Brain microvascular endothelial cell (primary cell): ENCODE measurements around the gene PAK1IP1.
"Not testable (repeated sequence)": the region's sequence is repeated elsewhere in the genome, so short reads cannot be mapped to it uniquely, and the experiment has no call there.

Experiments
- DNase-seq: peaks from one replicate; pipeline ENCODE4 v3.0.0-alpha.2; 2020
- H3K27ac ChIP-seq: fragments of 250-450 bp; sonication (Bioruptor Pico); 2 replicates; pipeline ENCODE4 v1.5.1; 2020; ENCODE audit warnings: mild to moderate bottlenecking, moderate library complexity
- H3K27me3 ChIP-seq: fragments of 250-450 bp; sonication (Bioruptor Pico); replicated peaks from 2 replicates; pipeline ENCODE4 v1.5.1; 2020; ENCODE audit warnings: mild to moderate bottlenecking
- H3K36me3 ChIP-seq: fragments of 250-450 bp; sonication (Bioruptor Pico); replicated peaks from 2 replicates; pipeline ENCODE4 v1.5.1; 2020; ENCODE audit warnings: mild to moderate bottlenecking
- H3K4me3 ChIP-seq: 2 replicates; pipeline ENCODE4 v1.5.1; 2011; ENCODE audit warnings: low read depth, mild to moderate bottlenecking, control low read depth, low read length, moderate library complexity
- in situ Hi-C: cut with HindIII; loops from 2 replicates; pipeline ENCODE4 v1.10.0; 2017; ENCODE audit warnings: low sequenced_read_pairs, low pct_ligation_motif_present
- TF ChIP-seq, protein P1 (sequence below): IDR thresholded peaks from 2 replicates; pipeline ENCODE4 v1.5.1; 2011; ENCODE audit warnings: low read depth, mild to moderate bottlenecking, moderate library complexity, low read length, control low read depth, inconsistent platforms; ENCODE audit errors: missing control alignments

PAK1IP1 gene

GRCh38 chr6:10746915-10747250, 52.1 kb downstream of the PAK1IP1 start:
- no peak overlapping the region for H3K27ac ChIP-seq
- H3K4me3 ChIP-seq, result peak overlapping the region; percentile 79
- no peak for DNase-seq
- H3K36me3 ChIP-seq, result peaks cover 9% of the 10 kb centered on the region
- no peaks in the 10 kb centered on the region for H3K27me3 ChIP-seq
- in situ Hi-C loops, result no loop called here
- TF ChIP-seq, protein P1, sequence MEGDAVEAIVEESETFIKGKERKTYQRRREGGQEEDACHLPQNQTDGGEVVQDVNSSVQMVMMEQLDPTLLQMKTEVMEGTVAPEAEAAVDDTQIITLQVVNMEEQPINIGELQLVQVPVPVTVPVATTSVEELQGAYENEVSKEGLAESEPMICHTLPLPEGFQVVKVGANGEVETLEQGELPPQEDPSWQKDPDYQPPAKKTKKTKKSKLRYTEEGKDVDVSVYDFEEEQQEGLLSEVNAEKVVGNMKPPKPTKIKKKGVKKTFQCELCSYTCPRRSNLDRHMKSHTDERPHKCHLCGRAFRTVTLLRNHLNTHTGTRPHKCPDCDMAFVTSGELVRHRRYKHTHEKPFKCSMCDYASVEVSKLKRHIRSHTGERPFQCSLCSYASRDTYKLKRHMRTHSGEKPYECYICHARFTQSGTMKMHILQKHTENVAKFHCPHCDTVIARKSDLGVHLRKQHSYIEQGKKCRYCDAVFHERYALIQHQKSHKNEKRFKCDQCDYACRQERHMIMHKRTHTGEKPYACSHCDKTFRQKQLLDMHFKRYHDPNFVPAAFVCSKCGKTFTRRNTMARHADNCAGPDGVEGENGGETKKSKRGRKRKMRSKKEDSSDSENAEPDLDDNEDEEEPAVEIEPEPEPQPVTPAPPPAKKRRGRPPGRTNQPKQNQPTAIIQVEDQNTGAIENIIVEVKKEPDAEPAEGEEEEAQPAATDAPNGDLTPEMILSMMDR, result no peak

- DNase-seq, result peak; percentile 95
These were observed 52.6 kb downstream of the PAK1IP1 start, which contains the start of gene TMEM14B for GRCh38 chr6:10747251-10747972. Gene TMEM14B (plus strand): TSS chr6:10747805. CDS start chr6:10749246, 1,441 bp downstream.

GRCh38 chr6:10749734-10750133, 55.0 kb downstream of the PAK1IP1 start:
- no peak overlapping the region for H3K4me3 ChIP-seq
- no peaks in the 10 kb centered on the region for H3K27me3 ChIP-seq
- TF ChIP-seq, protein P1, result no peak
- H3K27ac ChIP-seq, result no peak overlapping the region
- in situ Hi-C loops, result no loop called here
- DNase-seq, result no peak
- H3K36me3 ChIP-seq, result peaks cover 10% of the 10 kb centered on the region

More at GRCh38 chr6:10747251-10747972, 52.6 kb downstream of the PAK1IP1 start, which contains the start of gene TMEM14B:
- peak within 1 kb of the TSS; percentile 79 for H3K4me3 ChIP-seq
- H3K27ac ChIP-seq, result peak within 1 kb of the TSS; percentile 45
- no peaks in the 10 kb centered on the region for H3K27me3 ChIP-seq
- in situ Hi-C loops, result no loop called here
- H3K36me3 ChIP-seq, result peaks cover 9% of the 10 kb centered on the region
- TF ChIP-seq, protein P1, result no peak

GRCh38 chr6:10750568-10750967, 55.8 kb downstream of the PAK1IP1 start:
- H3K36me3 ChIP-seq, result peaks cover 13% of the 10 kb centered on the region
- H3K27me3 ChIP-seq, H3K27ac ChIP-seq, in situ Hi-C loops, H3K4me3 ChIP-seq, DNase-seq: not testable (repeated sequence)

DNA sequence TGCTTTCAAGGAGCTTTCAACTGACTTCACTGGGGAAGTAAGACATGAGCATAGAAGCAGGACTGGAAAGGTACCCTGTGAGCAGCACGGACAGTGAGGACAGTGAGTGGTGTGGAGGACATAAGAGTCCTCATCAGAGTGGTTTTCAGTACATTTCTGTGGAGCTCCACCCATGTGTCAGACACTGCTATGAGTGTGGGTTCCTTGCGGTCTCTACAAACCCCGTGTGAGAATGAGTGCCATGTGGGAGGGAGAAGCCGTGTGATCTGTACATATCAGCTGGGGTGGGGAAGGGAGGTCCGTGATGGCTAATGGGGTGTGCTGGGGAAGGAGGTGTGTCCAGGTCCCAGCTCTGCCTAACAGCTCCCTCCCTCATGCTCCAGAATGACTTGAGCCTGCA, 57.0 kb downstream of the PAK1IP1 start:
- H3K27ac ChIP-seq, H3K27me3 ChIP-seq, in situ Hi-C loops, DNase-seq, H3K4me3 ChIP-seq: not testable (repeated sequence)
- H3K36me3 ChIP-seq, result peaks cover 17% of the 10 kb centered on the region

GRCh38 chr6:10756085-10756484, 61.3 kb downstream of the PAK1IP1 start:
- no peaks in the 10 kb centered on the region for H3K27me3 ChIP-seq
- H3K27ac ChIP-seq, result no peak overlapping the region
- DNase-seq, result no peak
- H3K4me3 ChIP-seq, result no peak overlapping the region
- in situ Hi-C loops, result no loop called here
- TF ChIP-seq, protein P1, result no peak
- peaks cover 12% of the 10 kb centered on the region for H3K36me3 ChIP-seq
